ENCODE data around the gene DYNLT2. TPM values are rescaled to one million over a fixed set of nuclear protein-coding genes. Genes with fewer than 3 reads are reported as not detected.

The DYNLT2 gene
- polyA plus RNA-seq, 1 of the 3 experiments (the other 2 are of a cell fraction), result 0.81 TPM

GRCh38 chr6:169788809-169789145 is 37.4 kb upstream of the DYNLT2 start:
- POLR2A ChIA-PET, result interaction anchor here (1.2 kb wide), 1 partner anchor 37 kb away, joined by 4 read pairs; no protein-coding TSS in a partner anchor
- H3K9me2 ChIP-seq, result no peaks in the 10 kb centered on the region
- TF ChIP-seq YY1 (IDR thresholded peaks at IDR 0.05; ENCODE audit: low read depth) (no peak), RCOR1 (IDR thresholded peaks at IDR 0.05; ENCODE audit: low read length) (no peak), RAD21 (IDR thresholded peaks at IDR 0.05; ENCODE audit: low read length) (no peak), EP300 (IDR thresholded peaks at IDR 0.05; ENCODE audit: borderline replicate concordance in 1 of 2, low read depth in 1 of 2, low read length in 1 of 2) (no peak), SIN3A (IDR thresholded peaks at IDR 0.05; ENCODE audit: borderline replicate concordance, low read depth, low read length) (no peak), USF2 (IDR thresholded peaks at IDR 0.05; ENCODE audit: borderline replicate concordance, low read depth, low read length) (no peak), ZBTB33 (IDR thresholded peaks at IDR 0.05; ENCODE audit: borderline replicate concordance, low read depth) (no peak), ELF1 (IDR thresholded peaks at IDR 0.05) (no peak), TAF1 (IDR thresholded peaks at IDR 0.05; ENCODE audit: borderline replicate concordance, low read depth, low read length) (no peak), IRF3 (IDR thresholded peaks at IDR 0.05; ENCODE audit: low read depth, low read length) (no peak), CHD2 (IDR thresholded peaks at IDR 0.05; ENCODE audit: low read length, partially characterized antibody) (no peak), JUND (IDR thresholded peaks at IDR 0.05) (no peak), RXRA (IDR thresholded peaks at IDR 0.05; ENCODE audit: borderline replicate concordance, low read depth) (no peak), MXI1 (IDR thresholded peaks at IDR 0.05; ENCODE audit: low read depth, low read length) (no peak)
- H3K36me3 ChIP-seq (replicated peaks in 1 of 2; ENCODE audit: control insufficient read depth in 1 of 2, insufficient read depth in 2 of 2, low read length in 1 of 2), result no peaks in the 10 kb centered on the region
- H3K4me1 ChIP-seq (ENCODE audit: control insufficient read depth in 1 of 2, insufficient read depth in 2 of 2, low read depth in 1 of 2, low read length in 1 of 2), result peaks cover 0 to 11% of the 10 kb centered on the region in 2 experiments; a peak in 1 of 4 replicates
- H3K79me2 ChIP-seq (ENCODE audit: insufficient read depth), result no peaks in the 10 kb centered on the region
- WGBS (ENCODE audit: low lambda C conversion rate), result 58% methylated on average over 2 of the region's 4 CpGs
- H3K4me2 ChIP-seq, result no peak overlapping the region
- no peaks in the 10 kb centered on the region for H3K9me3 ChIP-seq
- H4K20me1 ChIP-seq (ENCODE audit: insufficient read depth), result no peaks in the 10 kb centered on the region
- H3K27me3 ChIP-seq (ENCODE audit: insufficient read depth), result no peaks in the 10 kb centered on the region
- no peak overlapping the region for H3K27ac ChIP-seq (ENCODE audit: low read depth in 2 of 2, low read length in 1 of 2)
- H2AFZ ChIP-seq (ENCODE audit: low read depth), result no peak overlapping the region
- H3K9ac ChIP-seq, result no peak overlapping the region
- DNase-seq, result no peak
- CTCF ChIA-PET, result interaction anchor here (1.1 to 4.6 kb wide), 11 partner anchors 11 to 751 kb away, joined by 3 to 80 read pairs (median 6); no protein-coding TSS in a partner anchor
- H3F3A ChIP-seq (replicated peaks; ENCODE audit: insufficient read depth), result no peaks in the 10 kb centered on the region
- H3K4me3 ChIP-seq (ENCODE audit: low read depth in 2 of 2, low read length in 1 of 2), result no peak overlapping the region

GRCh38 chr6:169787797-169788196 is 36.4 kb upstream of the DYNLT2 start:
- Histone ChIP-seq H3K4me1 (ENCODE audit: control insufficient read depth in 1 of 2, insufficient read depth in 2 of 2, low read depth in 1 of 2, low read length in 1 of 2) (peaks cover 0 to 11% of the 10 kb centered on the region in 2 experiments; a peak in 1 of 4 replicates), H3K36me3 (replicated peaks in 1 of 2; ENCODE audit: control insufficient read depth in 1 of 2, insufficient read depth in 2 of 2, low read length in 1 of 2) (no peaks in the 10 kb centered on the region), H3K79me2 (ENCODE audit: insufficient read depth) (no peaks in the 10 kb centered on the region), H2AFZ (ENCODE audit: low read depth) (no peak overlapping the region), H3K9ac (no peak overlapping the region), H3F3A (replicated peaks; ENCODE audit: insufficient read depth) (no peaks in the 10 kb centered on the region), H3K27ac (ENCODE audit: low read depth in 2 of 2, low read length in 1 of 2) (no peak overlapping the region), H3K27me3 (ENCODE audit: insufficient read depth) (no peaks in the 10 kb centered on the region), H3K9me3 (no peaks in the 10 kb centered on the region), H3K4me2 (no peak overlapping the region), H3K9me2 (no peaks in the 10 kb centered on the region), H4K20me1 (ENCODE audit: insufficient read depth) (no peaks in the 10 kb centered on the region), H3K4me3 (ENCODE audit: low read depth in 2 of 2, low read length in 1 of 2) (no peak overlapping the region)
- CTCF ChIA-PET, result interaction anchor here (1.1 to 4.6 kb wide), 6 partner anchors 10 to 744 kb away, joined by 3 to 80 read pairs (median 36); no protein-coding TSS in a partner anchor
- POLR2A ChIA-PET, result no interaction called here
- WGBS (ENCODE audit: low lambda C conversion rate), result 86% methylated on average over 7 of the region's 7 CpGs
- DNase-seq, result no peak
- TF ChIP-seq ELF1 (IDR thresholded peaks at IDR 0.05), result no peak
- TF ChIP-seq TEAD4 (IDR thresholded peaks at IDR 0.05; ENCODE audit: borderline replicate concordance, insufficient read depth), result no peak
- no peak for TF ChIP-seq MAX (IDR thresholded peaks at IDR 0.05; ENCODE audit: low read depth)
- no peak for TF ChIP-seq REST (IDR thresholded peaks at IDR 0.05; ENCODE audit: low read depth, low read length)
- no peak for TF ChIP-seq NRF1 (IDR thresholded peaks at IDR 0.05; ENCODE audit: low read depth, low read length)
- TF ChIP-seq SMC3 (IDR thresholded peaks at IDR 0.05; ENCODE audit: low read depth, low read length), result no peak
- no peak for TF ChIP-seq YY1 (IDR thresholded peaks at IDR 0.05; ENCODE audit: low read depth)
- TF ChIP-seq TCF12 (IDR thresholded peaks at IDR 0.05), result no peak
- no peak for TF ChIP-seq GATA2 (CRISPR knock-in tag; IDR thresholded peaks at IDR 0.05)
- no peak for TF ChIP-seq NFIC (IDR thresholded peaks at IDR 0.05; ENCODE audit: borderline replicate concordance)
- no peak for TF ChIP-seq CHD2 (IDR thresholded peaks at IDR 0.05; ENCODE audit: low read length, partially characterized antibody)
- TF ChIP-seq RAD21 (IDR thresholded peaks at IDR 0.05; ENCODE audit: low read length), result no peak
